Endothelial cell of umbilical vein (primary cell): ENCODE results near the gene USP19. TPM values are rescaled to one million over a fixed set of nuclear protein-coding genes. Genes with fewer than 3 reads are reported as not detected.
A peak's percentile ranks its signal among the peaks of the same experiment; 100 is the strongest.

Experiments
- BruUV-seq: library from RNA; stranded (reverse); fragments of 400-500 nt; replicated peaks from 2 replicates; lab custom pipeline; 2021; lab: Mats Ljungman, UMichigan
- CTCF ChIA-PET: fragments of 300-600, 350-600 bp; sonication (Branson Sonifier 250); formaldehyde crosslinking; loops from one replicate; lab custom pipeline; 2021; ENCODE audit warnings: antibody characterized with exemption, inconsistent platforms; lab: Charles Lee
- POLR2A ChIA-PET: fragments of 300-600, 350-600 bp; sonication (Branson Sonifier 250); formaldehyde crosslinking; loops from one replicate; lab custom pipeline; 2021; ENCODE audit warnings: antibody characterized with exemption, inconsistent platforms; lab: Charles Lee
- DNase-seq: peaks from one replicate; pipeline ENCODE4 v3.0.0-alpha.2; 2011; ENCODE audit warnings: low read depth, low spot score
- FAIRE-seq: peaks from 2 replicates; lab custom pipeline; 2011; peaks lifted over from hg19 to GRCh38; lab: Jason Lieb, UNC
- H2AFZ ChIP-seq: 2 replicates; pipeline ENCODE4 v1.6.0; 2012; ENCODE audit warnings: low read depth, low read length, control low read depth, inconsistent platforms
- H3K27ac ChIP-seq: 2 replicates; pipeline ENCODE4 v1.5.1; 2011; ENCODE audit warnings: low read depth, mild to moderate bottlenecking, control low read depth, low read length, moderate library complexity; ENCODE audit not compliant: insufficient read depth
- H3K27me3 ChIP-seq, 2 experiments: 2 replicates each; pipeline versions ENCODE4 v1.6.0 to v1.6.1; 2011; ENCODE audit warnings: low read length in 2 of 2, mixed read lengths in 1 of 2; ENCODE audit not compliant: control insufficient read depth in 2 of 2, insufficient read depth in 2 of 2
- H3K36me3 ChIP-seq, 2 experiments: 2 replicates in 1 of 2; 3 replicates in 1 of 2; pipeline ENCODE4 v1.5.1; 2011; ENCODE audit warnings: low read length in 2 of 2, mild to moderate bottlenecking in 1 of 2, moderate library complexity in 1 of 2; ENCODE audit not compliant: control insufficient read depth in 2 of 2, insufficient read depth in 2 of 2; ENCODE audit errors: extremely low read depth in 1 of 2
- H3K4me1 ChIP-seq: 3 replicates; pipeline ENCODE4 v1.5.1; 2011; ENCODE audit warnings: mild to moderate bottlenecking, low read length; ENCODE audit not compliant: control insufficient read depth, insufficient read depth; ENCODE audit errors: extremely low read depth
- H3K4me2 ChIP-seq: 2 replicates; pipeline ENCODE4 v1.6.1; 2011; ENCODE audit warnings: low read length, control low read depth, mixed read lengths; ENCODE audit not compliant: insufficient read depth
- H3K4me3 ChIP-seq, 3 experiments: fragments of 200-600 bp in 1 of 3; sonication (generic), shearing (Covaris generic) in 1 of 3; replicated peaks in 1 of 3; 2 replicates each; pipeline ENCODE4 v1.5.1; 2011 to 2016; ENCODE audit warnings: control low read depth in 3 of 3, low read length in 3 of 3, mild to moderate bottlenecking in 2 of 3, inconsistent platforms in 1 of 3, low read depth in 1 of 3, moderate library complexity in 1 of 3; ENCODE audit not compliant: insufficient read depth in 1 of 3
- H3K79me2 ChIP-seq: 2 replicates; pipeline ENCODE4 v1.6.0; 2012; ENCODE audit warnings: low read length, inconsistent platforms; ENCODE audit not compliant: control insufficient read depth, insufficient read depth
- H3K9ac ChIP-seq: replicated peaks from 2 replicates; pipeline ENCODE3; 2011; ENCODE audit warnings: low read length, control low read depth; ENCODE audit not compliant: insufficient read depth; ENCODE audit errors: extremely low read depth
- H3K9me1 ChIP-seq: replicated peaks from 3 replicates; pipeline ENCODE4 v1.6.0; 2011; ENCODE audit warnings: mild to moderate bottlenecking, low read length; ENCODE audit not compliant: control insufficient read depth, insufficient read depth; ENCODE audit errors: extremely low read depth
- H3K9me3 ChIP-seq: replicated peaks from 2 replicates; pipeline ENCODE4 v1.5.1; 2012; ENCODE audit warnings: low read length, inconsistent platforms; ENCODE audit not compliant: control insufficient read depth, insufficient read depth
- H4K20me1 ChIP-seq: replicated peaks from 2 replicates; pipeline ENCODE3; 2011; ENCODE audit warnings: mild to moderate bottlenecking, low read length; ENCODE audit not compliant: control insufficient read depth, insufficient read depth; ENCODE audit errors: extremely low read depth
- EZH2 ChIP-seq: IDR thresholded peaks from 2 replicates; pipeline ENCODE4 v1.6.1; 2012; ENCODE audit warnings: borderline replicate concordance, low read depth, mild to moderate bottlenecking, moderate library complexity, low read length, inconsistent platforms; ENCODE audit not compliant: severe bottlenecking
- FOS ChIP-seq: IDR thresholded peaks from 2 replicates; pipeline ENCODE4 v1.6.1; 2011; ENCODE audit warnings: mild to moderate bottlenecking, low read length, moderate library complexity, borderline replicate concordance; ENCODE audit not compliant: insufficient read depth
- GATA2 ChIP-seq: IDR thresholded peaks from 2 replicates; pipeline ENCODE4 v1.7.0; 2011; ENCODE audit warnings: low read depth, mild to moderate bottlenecking, moderate library complexity, mixed read lengths, low read length; ENCODE audit not compliant: insufficient read length, insufficient read depth
- JUN ChIP-seq: IDR thresholded peaks from 2 replicates; pipeline ENCODE4 v1.6.1; 2011; ENCODE audit warnings: borderline replicate concordance, low read depth; ENCODE audit not compliant: insufficient read length, insufficient read depth
- MYC ChIP-seq: IDR thresholded peaks from one replicate; pipeline ENCODE4 v1.6.1; 2011; ENCODE audit warnings: mild to moderate bottlenecking, low read depth, low read length
- POLR2A ChIP-seq: IDR thresholded peaks from 2 replicates; pipeline ENCODE4 v1.6.1; 2012; ENCODE audit warnings: low read depth, mild to moderate bottlenecking, control low read depth, low read length
- dilution Hi-C: fragments of 300-500 bp; cut with MboI; formaldehyde crosslinking; loops from one replicate; pipeline ENCODE4 v1.15.0; 2019; ENCODE audit warnings: low sequenced_read_pairs; ENCODE audit not compliant: extremely low pct_ligation_motif_present
- intact Hi-C: fragments of 100-400 bp; cut with micrococcal nuclease; formaldehyde crosslinking; loops from one replicate; pipeline ENCODE4 v1.10.0; 2022
- polyA plus RNA-seq, 4 experiments: library from polyadenylated mRNA; depleted of rRNA in 3 of 4; stranded (reverse) in 3 of 4; unstranded in 1 of 4; fragments of >200 nt; gene quantifications; 2 replicates each; pipeline versions ENCODE4 v1.2.1 to v1.2.3, GENCODE V29; 2011 to 2012; ENCODE audit warnings: missing spikeins in 1 of 4
- total RNA-seq: library from RNA; stranded (reverse); gene quantifications from 2 replicates; pipeline ENCODE4 v1.2.3, GENCODE V29; 2021
- TF ChIP-seq, protein P1 (sequence below), 2 donors: IDR thresholded peaks; 1 replicate in 1 of 2; 2 replicates in 1 of 2; pipeline ENCODE4 v1.5.1; 2011; ENCODE audit warnings: low read length in 2 of 2, mild to moderate bottlenecking in 2 of 2, moderate library complexity in 2 of 2, control low read depth in 1 of 2, inconsistent platforms in 1 of 2, low read depth in 1 of 2; ENCODE audit not compliant: insufficient read depth in 1 of 2; ENCODE audit errors: extremely low read depth in 1 of 2
- TF ChIP-seq, protein P2 (sequence below): IDR thresholded peaks from 2 replicates; pipeline ENCODE4 v1.6.1; 2011; ENCODE audit not compliant: insufficient read depth, insufficient read length

Gene USP19
- total and polyA plus RNA-seq, 2 donors (not counting 3 experiments of a cell fraction or from before 2014, with no cell fraction given) = 31.3 to 39.1 TPM

DNA sequence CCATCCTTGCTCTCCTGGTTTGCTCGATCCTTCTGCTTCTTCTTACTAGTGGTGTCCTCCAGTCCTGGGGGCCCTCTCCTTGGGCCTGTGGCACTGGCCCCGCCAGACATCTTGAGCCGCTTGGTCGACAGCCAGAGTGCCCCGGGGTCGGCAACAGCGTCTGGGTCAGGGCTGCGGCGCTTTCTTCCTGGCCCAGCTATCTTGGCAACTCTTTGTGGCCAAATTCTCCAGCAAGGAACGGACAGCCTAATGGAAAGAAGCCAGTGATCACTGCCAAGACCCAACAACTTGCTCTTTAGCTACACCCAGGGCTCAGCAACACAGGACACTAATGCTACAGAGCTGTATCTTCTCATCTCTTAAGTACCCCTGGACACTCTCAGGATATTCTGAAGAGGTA is 1.6 kb downstream of the USP19 start:
- H3K4me2 ChIP-seq = no peak overlapping the region
- dilution Hi-C loops (no loop called here), intact Hi-C loops (no loop called here)
- CTCF ChIA-PET = interaction anchor here (2.1 kb wide), 1 partner anchor 330 kb away, joined by 13 read pairs; no protein-coding TSS in a partner anchor
- no peaks in the 10 kb centered on the region for H3K27me3 ChIP-seq
- peaks cover 12% of the 10 kb centered on the region for H3K4me1 ChIP-seq
- no peaks in the 10 kb centered on the region for H3K9me3 ChIP-seq
- DNase-seq (no peak), FAIRE-seq (no peak)
- TF ChIP-seq EZH2 (no peak), FOS (no peak), GATA2 (no peak), JUN (no peak), MYC (no peak), POLR2A (no peak)
- TF ChIP-seq, protein P1, sequence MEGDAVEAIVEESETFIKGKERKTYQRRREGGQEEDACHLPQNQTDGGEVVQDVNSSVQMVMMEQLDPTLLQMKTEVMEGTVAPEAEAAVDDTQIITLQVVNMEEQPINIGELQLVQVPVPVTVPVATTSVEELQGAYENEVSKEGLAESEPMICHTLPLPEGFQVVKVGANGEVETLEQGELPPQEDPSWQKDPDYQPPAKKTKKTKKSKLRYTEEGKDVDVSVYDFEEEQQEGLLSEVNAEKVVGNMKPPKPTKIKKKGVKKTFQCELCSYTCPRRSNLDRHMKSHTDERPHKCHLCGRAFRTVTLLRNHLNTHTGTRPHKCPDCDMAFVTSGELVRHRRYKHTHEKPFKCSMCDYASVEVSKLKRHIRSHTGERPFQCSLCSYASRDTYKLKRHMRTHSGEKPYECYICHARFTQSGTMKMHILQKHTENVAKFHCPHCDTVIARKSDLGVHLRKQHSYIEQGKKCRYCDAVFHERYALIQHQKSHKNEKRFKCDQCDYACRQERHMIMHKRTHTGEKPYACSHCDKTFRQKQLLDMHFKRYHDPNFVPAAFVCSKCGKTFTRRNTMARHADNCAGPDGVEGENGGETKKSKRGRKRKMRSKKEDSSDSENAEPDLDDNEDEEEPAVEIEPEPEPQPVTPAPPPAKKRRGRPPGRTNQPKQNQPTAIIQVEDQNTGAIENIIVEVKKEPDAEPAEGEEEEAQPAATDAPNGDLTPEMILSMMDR (IDR thresholded peaks at IDR 0.05; ENCODE audit: extremely low read depth in 1 of 2, insufficient read depth in 1 of 2, low read depth in 1 of 2, low read length in 2 of 2) = no peak
- TF ChIP-seq, protein P2, sequence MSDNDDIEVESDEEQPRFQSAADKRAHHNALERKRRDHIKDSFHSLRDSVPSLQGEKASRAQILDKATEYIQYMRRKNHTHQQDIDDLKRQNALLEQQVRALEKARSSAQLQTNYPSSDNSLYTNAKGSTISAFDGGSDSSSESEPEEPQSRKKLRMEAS = no peak
- peaks cover 14% of the 10 kb centered on the region for H3K79me2 ChIP-seq
- H4K20me1 ChIP-seq = no peaks in the 10 kb centered on the region
- no peaks in the 10 kb centered on the region for H3K9me1 ChIP-seq
- H3K27ac ChIP-seq = peak overlapping the region; percentile 9
- H3K9ac ChIP-seq = no peak overlapping the region
- H2AFZ ChIP-seq = no peak overlapping the region
- BruUV-seq = no TSS peak
- no peak overlapping the region for H3K4me3 ChIP-seq
- peaks cover 7 to 68% of the 10 kb centered on the region in 2 experiments for H3K36me3 ChIP-seq
- POLR2A ChIA-PET = no interaction called here
